ENCODE data around the gene CLEC7A. TPM values are rescaled to one million over a fixed set of nuclear protein-coding genes. Genes with fewer than 3 reads are reported as not detected.

The CLEC7A gene
- total and polyA plus RNA-seq, 2 donors (not counting 1 experiment from before 2014, with no cell fraction given): 0.03 TPM; not detected in 1

GRCh38 chr12:10165421-10165820 is 35.4 kb upstream of the CLEC7A start:
- Histone ChIP-seq H3K27me3 (ENCODE audit: control insufficient read depth, insufficient read depth, low read length) (no peaks in the 10 kb centered on the region), H3K9ac (ENCODE audit: insufficient read depth, low read length) (no peak overlapping the region), H3K4me1 (ENCODE audit: control insufficient read depth, extremely low read depth, insufficient read depth, low read length) (peaks cover 4% of the 10 kb centered on the region), H3K36me3 (ENCODE audit: control insufficient read depth, insufficient read depth, low read length) (no peaks in the 10 kb centered on the region), H3K4me3 (replicated peaks in 1 of 4; ENCODE audit: control extremely low read depth in 1 of 4, insufficient read depth in 1 of 4, low read depth in 3 of 4, low read length in 4 of 4) (no peak overlapping the region), H2AFZ (ENCODE audit: low read length) (no peak overlapping the region), H3K27ac (ENCODE audit: insufficient read depth, low read length) (no peak overlapping the region), H3K9me3 (ENCODE audit: control insufficient read depth, insufficient read depth, low read depth, low read length) (no peaks in the 10 kb centered on the region), H3K79me2 (ENCODE audit: control insufficient read depth, insufficient read depth, low read length) (no peaks in the 10 kb centered on the region), H3K4me2 (ENCODE audit: extremely low read depth, insufficient read depth, low read length) (no peak overlapping the region), H4K20me1 (ENCODE audit: control insufficient read depth, extremely low read depth, insufficient read depth, low read length) (no peaks in the 10 kb centered on the region)
- peak in 1 of 2 donors; percentile 20 for DNase-seq (ENCODE audit: low read depth in 2 of 2)
- no peak for TF ChIP-seq CTCF (conservative IDR thresholded peaks at IDR 0.05 in 1 of 2, IDR thresholded peaks at IDR 0.05 in 1 of 2; ENCODE audit: low read depth in 1 of 2, low read length in 2 of 2)
- no peak for TF ChIP-seq EZH2 (IDR thresholded peaks at IDR 0.05; ENCODE audit: low read length, missing control alignments)

- no peak for TF ChIP-seq CTCF (conservative IDR thresholded peaks at IDR 0.05 in 1 of 2, IDR thresholded peaks at IDR 0.05 in 1 of 2; ENCODE audit: low read depth in 1 of 2, low read length in 2 of 2)
- TF ChIP-seq EZH2 (IDR thresholded peaks at IDR 0.05; ENCODE audit: low read length, missing control alignments): no peak
Measured at GRCh38 chr12:10163084-10163483, 33.1 kb upstream of the CLEC7A start.

GRCh38 chr12:10160617-10161385 is 30.8 kb upstream of the CLEC7A start:
- no peaks in the 10 kb centered on the region for H4K20me1 ChIP-seq (ENCODE audit: control insufficient read depth, extremely low read depth, insufficient read depth, low read length)
- DNase-seq (ENCODE audit: low read depth in 2 of 2): peak in 1 of 2 donors; percentile 27
- H3K27me3 ChIP-seq (ENCODE audit: control insufficient read depth, insufficient read depth, low read length): no peaks in the 10 kb centered on the region
- no peaks in the 10 kb centered on the region for H3K79me2 ChIP-seq (ENCODE audit: control insufficient read depth, insufficient read depth, low read length)
- no peaks in the 10 kb centered on the region for H3K4me1 ChIP-seq (ENCODE audit: control insufficient read depth, extremely low read depth, insufficient read depth, low read length)
- H2AFZ ChIP-seq (ENCODE audit: low read length): no peak overlapping the region
- H3K9me3 ChIP-seq (ENCODE audit: control insufficient read depth, insufficient read depth, low read depth, low read length): no peaks in the 10 kb centered on the region
- H3K9ac ChIP-seq (ENCODE audit: insufficient read depth, low read length): no peak overlapping the region
- no peak for TF ChIP-seq CTCF (conservative IDR thresholded peaks at IDR 0.05 in 1 of 2, IDR thresholded peaks at IDR 0.05 in 1 of 2; ENCODE audit: low read depth in 1 of 2, low read length in 2 of 2)
- no peak overlapping the region for H3K4me3 ChIP-seq (replicated peaks in 1 of 4; ENCODE audit: control extremely low read depth in 1 of 4, insufficient read depth in 1 of 4, low read depth in 3 of 4, low read length in 4 of 4)
- H3K27ac ChIP-seq (ENCODE audit: insufficient read depth, low read length): no peak overlapping the region
- no peak overlapping the region for H3K4me2 ChIP-seq (ENCODE audit: extremely low read depth, insufficient read depth, low read length)
- H3K36me3 ChIP-seq (ENCODE audit: control insufficient read depth, insufficient read depth, low read length): no peaks in the 10 kb centered on the region

More at GRCh38 chr12:10163084-10163483, 33.1 kb upstream of the CLEC7A start:
- Histone ChIP-seq H3K9ac (ENCODE audit: insufficient read depth, low read length) (no peak overlapping the region), H3K27ac (ENCODE audit: insufficient read depth, low read length) (no peak overlapping the region), H2AFZ (ENCODE audit: low read length) (no peak overlapping the region), H3K4me1 (ENCODE audit: control insufficient read depth, extremely low read depth, insufficient read depth, low read length) (no peaks in the 10 kb centered on the region), H3K27me3 (ENCODE audit: control insufficient read depth, insufficient read depth, low read length) (no peaks in the 10 kb centered on the region), H3K4me3 (replicated peaks in 1 of 4; ENCODE audit: control extremely low read depth in 1 of 4, insufficient read depth in 1 of 4, low read depth in 3 of 4, low read length in 4 of 4) (no peak overlapping the region), H3K9me3 (ENCODE audit: control insufficient read depth, insufficient read depth, low read depth, low read length) (no peaks in the 10 kb centered on the region), H3K4me2 (ENCODE audit: extremely low read depth, insufficient read depth, low read length) (no peak overlapping the region), H3K36me3 (ENCODE audit: control insufficient read depth, insufficient read depth, low read length) (no peaks in the 10 kb centered on the region), H4K20me1 (ENCODE audit: control insufficient read depth, extremely low read depth, insufficient read depth, low read length) (no peaks in the 10 kb centered on the region), H3K79me2 (ENCODE audit: control insufficient read depth, insufficient read depth, low read length) (no peaks in the 10 kb centered on the region)
- no peak for DNase-seq (ENCODE audit: low read depth in 2 of 2)
